GM11168 (cell line): ENCODE results near the gene SLC36A4.
"Not testable (repeated sequence)": the region's sequence is repeated elsewhere in the genome, so short reads cannot be mapped to it uniquely, and the experiment has no call there.

Source experiments
- in situ Hi-C: fragments of 300-500 bp; cut with MboI; formaldehyde crosslinking; loops from one replicate; pipeline ENCODE4 v1.12.0; 2022; ENCODE audit warnings: low sequenced_read_pairs; ENCODE audit not compliant: unreplicated experiment

Gene SLC36A4

DNA sequence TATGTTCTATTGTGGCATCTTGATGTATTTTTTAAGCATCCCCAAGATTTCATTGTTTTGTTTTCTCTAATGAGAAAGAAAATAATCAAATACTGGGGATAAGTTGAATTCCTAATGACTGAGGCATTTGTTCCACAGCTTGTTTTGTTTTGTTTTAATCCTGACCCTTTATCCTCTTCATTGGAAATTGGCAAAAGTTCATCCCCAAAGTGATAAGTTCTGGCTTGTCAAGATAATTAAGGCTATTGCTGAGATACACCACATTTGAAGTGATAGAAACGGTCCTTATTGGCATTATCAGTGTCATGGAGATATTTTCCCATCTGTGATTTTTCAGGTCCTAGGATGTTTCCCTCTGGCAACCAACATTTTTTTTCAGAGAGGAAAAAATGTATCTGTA is 65.0 kb downstream of the SLC36A4 start:
- in situ Hi-C loops = no loop called here

DNA sequence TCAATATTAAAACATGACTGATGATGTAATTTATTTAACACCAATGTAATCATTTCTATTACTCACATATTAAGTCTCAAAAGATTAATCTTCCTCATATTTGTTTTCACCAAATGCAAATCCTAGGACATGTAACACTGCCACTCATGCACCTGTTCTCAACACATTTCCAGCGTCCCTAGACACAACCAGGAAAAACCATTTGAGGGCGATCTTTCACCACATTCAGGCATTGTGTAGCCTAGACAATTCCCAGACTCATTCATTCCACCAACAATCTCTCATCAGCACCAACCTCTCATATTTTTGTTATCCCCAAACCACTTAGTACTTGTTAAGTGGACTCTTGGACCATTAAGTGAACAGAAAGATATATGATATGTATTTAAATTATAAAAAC is 66.1 kb downstream of the SLC36A4 start:
- in situ Hi-C loops = no loop called here

DNA sequence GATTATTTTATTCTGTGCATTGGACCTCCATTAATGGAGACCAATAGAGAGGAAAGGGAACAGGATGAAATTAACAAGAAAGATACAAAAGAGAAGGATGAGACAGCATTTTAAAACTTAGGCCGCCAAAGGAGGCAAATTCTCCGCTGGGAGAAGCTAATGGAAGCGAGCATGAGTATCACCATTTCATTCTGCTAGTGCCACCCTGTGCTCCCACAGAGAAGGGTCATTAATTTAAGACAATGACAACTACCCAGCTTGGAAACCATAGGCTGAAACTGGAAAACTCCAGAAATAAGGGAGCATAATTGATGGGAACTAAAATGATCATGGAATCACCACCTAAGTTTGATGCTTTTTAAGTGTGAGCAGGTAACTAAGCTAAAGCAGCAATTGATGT is 69.2 kb downstream of the SLC36A4 start:
- in situ Hi-C loops = no loop called here

DNA sequence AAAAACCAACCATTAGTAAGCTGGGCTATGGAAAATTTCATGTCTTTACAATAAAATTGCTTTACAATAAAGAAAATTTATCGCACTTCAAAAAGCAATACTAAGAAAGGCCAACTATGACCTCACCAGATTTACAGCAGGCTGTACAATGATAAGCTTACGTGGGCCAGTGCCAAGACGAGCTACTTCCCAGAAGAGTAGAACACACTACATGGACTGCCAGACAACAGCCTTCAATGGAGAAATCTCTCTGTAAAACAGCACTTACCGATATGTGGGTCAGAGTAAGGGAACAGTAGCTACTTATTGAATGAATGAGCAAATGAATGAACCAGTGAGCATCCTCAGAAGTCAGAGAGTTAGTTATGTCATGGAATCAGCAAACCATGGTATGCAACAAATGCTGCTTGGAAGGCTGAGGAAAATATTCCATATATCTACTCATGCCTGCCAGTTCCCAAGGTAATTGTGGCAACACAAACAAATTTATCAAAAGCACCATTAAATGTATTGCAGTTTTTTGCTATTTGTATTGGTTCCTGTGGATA is 74.4 kb downstream of the SLC36A4 start:
- in situ Hi-C loops = no loop called here

DNA sequence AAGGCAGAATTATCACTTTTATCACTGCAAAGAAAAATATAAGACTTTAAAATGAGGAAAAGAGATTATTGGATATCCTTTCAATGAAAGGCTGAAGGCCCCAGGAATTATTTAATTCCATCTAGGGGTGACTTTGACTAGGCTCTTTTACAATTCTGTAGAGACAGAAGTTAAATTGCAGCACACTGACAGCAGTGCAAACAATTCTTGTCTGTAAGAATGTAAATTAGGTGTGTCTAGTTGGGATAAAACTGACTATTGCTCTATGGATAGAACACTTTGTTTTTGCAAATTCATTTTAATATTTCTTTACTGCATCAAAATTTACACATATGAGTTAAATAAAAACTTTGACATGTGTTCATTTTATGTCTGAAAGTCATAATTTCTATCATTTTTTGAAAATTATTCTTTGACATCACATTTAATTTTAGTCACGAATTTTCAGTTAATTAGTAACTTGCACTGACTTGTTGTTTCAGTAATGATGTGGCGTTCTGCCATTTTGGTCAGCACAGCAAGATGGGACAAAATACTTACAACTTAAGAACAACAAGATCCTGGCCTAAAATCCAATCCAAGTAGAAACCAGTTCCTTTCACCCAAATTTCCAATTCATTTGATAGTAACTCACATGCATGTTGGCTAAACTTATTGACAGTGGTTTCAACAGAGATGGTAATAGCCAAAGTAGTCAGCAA is 75.1 kb downstream of the SLC36A4 start:
- in situ Hi-C loops = no loop called here

DNA sequence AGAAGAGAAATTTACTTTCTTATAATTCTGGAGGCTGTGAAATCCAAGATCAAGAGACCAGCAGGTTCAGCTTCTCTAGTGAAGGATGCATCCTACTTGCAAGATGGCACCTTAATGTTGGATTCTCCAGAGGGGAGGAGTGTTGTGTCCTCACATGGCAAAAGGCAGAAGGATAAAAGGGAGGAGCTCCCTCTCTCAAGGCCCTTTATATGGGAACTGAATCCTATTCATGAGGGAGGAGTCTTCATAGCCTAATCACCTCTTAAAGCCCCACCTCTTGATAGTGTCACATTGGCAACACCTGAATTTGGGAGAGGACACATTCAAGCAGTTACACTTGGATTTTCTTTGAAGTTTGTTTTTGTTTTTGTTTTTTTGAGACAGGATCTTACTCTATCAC is 79.5 kb downstream of the SLC36A4 start:
- in situ Hi-C loops = no loop called here

DNA sequence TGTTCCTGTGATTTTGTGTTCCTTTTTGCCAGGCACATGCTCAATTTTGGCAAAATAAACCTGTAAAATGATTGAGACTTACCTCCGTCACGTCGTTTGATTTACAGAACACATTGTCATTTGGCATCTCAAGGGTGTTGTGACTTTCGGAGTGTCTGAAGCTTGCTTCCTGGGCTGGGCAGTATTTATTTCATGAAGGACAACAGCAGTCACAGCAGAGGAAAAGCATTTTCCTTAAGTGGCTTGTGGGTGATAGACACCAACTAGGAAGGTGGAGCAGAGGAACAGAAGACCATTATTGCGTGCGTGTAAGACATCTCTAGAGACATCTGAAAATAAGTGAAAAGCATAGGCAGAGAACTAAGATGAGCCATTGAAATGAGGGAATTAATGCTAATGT is 80.2 kb downstream of the SLC36A4 start:
- in situ Hi-C loops = no loop called here

DNA sequence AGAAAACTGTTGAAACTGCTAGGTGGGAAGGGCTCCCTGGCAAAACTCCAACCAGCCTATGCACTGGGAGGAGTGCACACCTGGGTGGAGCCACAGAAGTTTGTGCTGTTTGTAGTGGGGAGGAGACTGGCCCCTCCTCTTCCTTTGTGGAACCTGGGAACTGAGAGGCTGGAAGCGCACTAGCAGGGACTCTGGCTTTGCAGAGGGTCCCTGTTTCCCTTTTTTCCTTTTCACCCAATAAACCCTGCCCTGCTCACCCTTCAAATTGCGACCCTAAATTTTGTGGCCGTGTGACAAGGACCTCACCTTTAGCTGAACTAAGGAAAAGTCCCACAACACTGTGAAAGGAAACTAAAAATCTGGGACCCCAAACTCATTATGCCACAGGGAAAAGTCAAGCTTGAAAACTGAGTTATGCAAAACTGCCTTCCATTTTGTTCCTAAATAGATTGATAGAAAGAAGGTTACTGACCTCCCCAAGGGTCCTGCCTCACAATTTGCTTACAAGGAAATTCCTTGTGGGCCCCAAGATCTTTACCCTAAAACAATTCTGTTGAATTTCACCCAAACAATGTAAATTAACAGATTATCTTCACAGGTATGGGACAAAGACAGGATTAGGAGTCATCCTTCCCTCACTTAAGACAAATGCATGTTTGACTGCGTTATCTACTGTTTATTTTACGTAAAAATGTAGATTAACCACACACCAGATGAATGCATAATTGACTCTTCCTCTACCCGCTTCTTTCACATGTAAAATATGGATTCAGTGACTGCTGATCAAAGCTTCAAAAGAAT is 81.0 kb downstream of the SLC36A4 start:
- in situ Hi-C loops = no loop called here

DNA sequence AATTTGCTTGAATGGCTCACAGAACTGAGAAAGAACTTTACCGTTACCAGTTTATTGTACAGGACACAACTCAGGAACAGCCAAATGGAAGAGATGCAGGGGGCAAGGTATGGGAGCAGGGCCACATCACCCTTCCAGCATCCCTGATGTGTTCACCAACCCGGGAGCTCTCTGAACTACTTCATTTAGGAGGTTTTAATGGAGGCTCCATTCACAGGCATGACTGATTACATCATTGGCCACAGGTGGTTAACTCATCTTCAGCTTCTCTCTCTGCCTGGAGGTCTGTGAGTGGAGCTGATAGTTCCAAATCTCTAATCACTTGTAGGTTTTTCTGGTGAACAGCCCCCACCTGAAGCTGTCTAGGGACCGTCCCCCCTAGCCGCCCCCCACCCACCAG is 83.5 kb downstream of the SLC36A4 start:
- in situ Hi-C loops = no loop called here

DNA sequence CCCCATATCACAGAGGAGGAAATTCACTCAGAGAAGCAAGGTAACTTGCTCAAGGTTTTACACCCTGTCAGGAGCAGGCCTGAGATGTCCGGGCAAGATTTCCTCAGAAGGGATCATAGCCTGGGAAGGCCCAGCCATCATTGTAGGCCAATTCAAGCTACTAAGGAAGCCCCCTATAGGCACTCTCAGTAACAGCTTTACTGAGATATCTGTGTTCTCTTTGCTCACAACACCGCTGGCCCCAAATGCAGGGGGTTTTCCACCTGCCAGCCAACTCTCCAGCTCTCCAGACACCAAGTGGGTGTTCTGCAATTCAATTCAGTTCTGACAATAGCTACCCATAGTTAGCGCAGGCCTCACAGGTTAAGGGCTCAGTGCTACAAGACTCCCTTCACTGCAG is 84.0 kb downstream of the SLC36A4 start:
- in situ Hi-C loops = no loop called here

DNA sequence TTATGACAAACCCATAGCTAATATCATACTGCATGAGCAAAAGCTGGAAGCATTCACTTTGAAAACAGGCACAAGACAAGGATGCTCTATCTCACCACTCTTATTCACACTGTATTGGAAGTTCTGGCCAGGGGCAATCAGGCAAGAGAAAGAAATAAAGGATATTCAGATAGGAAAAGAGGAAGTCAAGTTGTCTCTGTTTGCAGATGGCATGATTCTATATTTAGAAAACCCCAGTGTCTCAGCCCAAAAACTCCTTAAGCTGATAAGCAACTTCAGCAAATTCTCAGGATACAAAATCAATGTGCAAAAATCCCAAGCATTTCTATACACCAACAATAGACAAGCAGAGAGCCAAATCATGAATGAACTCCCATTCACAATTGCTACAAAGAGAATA is 86.6 kb downstream of the SLC36A4 start:
- in situ Hi-C loops = not testable (repeated sequence)

DNA sequence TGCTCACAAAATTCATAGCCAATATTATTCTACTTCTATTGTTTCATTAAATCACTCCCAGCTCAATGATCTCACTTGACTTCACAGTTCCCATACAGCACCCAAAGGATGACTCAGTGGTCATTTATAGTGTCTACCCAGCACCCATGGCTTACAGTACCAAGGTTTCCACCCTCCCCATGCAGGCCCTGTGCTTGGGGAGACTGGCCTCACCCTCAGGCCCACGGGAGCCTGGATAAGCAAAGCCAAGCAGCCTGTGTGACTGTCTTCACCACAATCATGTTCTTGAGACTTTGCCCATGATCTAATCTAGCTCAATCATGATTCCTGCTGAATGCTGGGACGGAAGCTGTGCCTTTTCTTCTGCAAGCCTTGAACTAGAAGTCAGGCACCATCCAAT is 97.6 kb downstream of the SLC36A4 start:
- in situ Hi-C loops = no loop called here

DNA sequence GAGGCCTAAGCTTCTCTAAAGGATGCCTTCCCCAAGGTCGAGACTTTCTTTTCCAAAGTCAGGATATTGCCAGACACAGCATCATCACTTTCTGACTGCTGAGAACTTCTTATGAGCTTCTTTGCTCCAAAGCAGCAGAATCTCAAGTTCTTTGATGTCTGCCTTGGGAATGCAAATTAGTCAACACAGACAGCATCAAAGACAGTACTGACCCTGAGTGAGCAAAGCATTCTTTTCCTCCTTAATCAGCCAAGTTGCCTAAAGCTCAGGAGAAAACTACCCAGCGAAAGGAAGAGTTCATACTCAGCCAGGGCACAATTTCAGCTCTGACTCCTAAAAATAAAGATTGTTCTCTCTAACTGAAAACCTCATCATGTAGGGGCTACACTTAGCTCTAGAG is 98.0 kb downstream of the SLC36A4 start:
- in situ Hi-C loops = no loop called here
